Endothelial cell (in vitro differentiated cells): ENCODE data around the gene KCNMA1. TPM values are rescaled to one million over a fixed set of nuclear protein-coding genes. Genes with fewer than 3 reads are reported as not detected.

Experiments
- DNase-seq: peaks from one replicate; pipeline ENCODE4 v3.0.0; 2021; ENCODE audit warnings: low spot score
- H3K27ac Mint-ChIP-seq: one replicate; pipeline ENCODE4 v1.8.0; 2021; ENCODE audit warnings: mixed read lengths, inconsistent platforms; ENCODE audit not compliant: unreplicated experiment
- H3K27me3 Mint-ChIP-seq: one replicate; pipeline ENCODE4 v1.8.0; 2021; ENCODE audit warnings: mild to moderate bottlenecking, moderate library complexity, mixed read lengths, inconsistent platforms; ENCODE audit not compliant: unreplicated experiment
- H3K36me3 Mint-ChIP-seq: one replicate; pipeline ENCODE4 v1.8.0; 2021; ENCODE audit warnings: mild to moderate bottlenecking, low read depth, mixed read lengths, inconsistent platforms; ENCODE audit not compliant: unreplicated experiment
- H3K4me1 Mint-ChIP-seq: one replicate; pipeline ENCODE4 v1.8.0; 2021; ENCODE audit warnings: mild to moderate bottlenecking, mixed read lengths, inconsistent platforms; ENCODE audit not compliant: unreplicated experiment
- H3K4me3 Mint-ChIP-seq: one replicate; pipeline ENCODE4 v1.8.0; 2021; ENCODE audit warnings: mild to moderate bottlenecking, mixed read lengths, inconsistent platforms; ENCODE audit not compliant: unreplicated experiment
- H3K9me3 Mint-ChIP-seq: one replicate; pipeline ENCODE4 v1.8.0; 2021; ENCODE audit warnings: mixed read lengths, inconsistent platforms; ENCODE audit not compliant: unreplicated experiment
- total RNA-seq: library from RNA; stranded (reverse); fragmentation: NEBNext Ultra II Directional; extraction: Animal tissue kit (Norgen Biotek cat#: 25700); gene quantifications from one replicate; pipeline ENCODE4 v1.2.1, GENCODE V29; 2021; ENCODE audit not compliant: unreplicated experiment
- TF ChIP-seq, protein P1 (sequence below): fragments of 200-600 bp; sonication (generic); IDR thresholded peaks from one replicate; pipeline ENCODE4 v1.5.0; 2021; ENCODE audit warnings: antibody characterized with exemption; ENCODE audit not compliant: unreplicated experiment

The KCNMA1 gene
- total RNA-seq, 1 donor from 2014 or later = 5.1 TPM

DNA sequence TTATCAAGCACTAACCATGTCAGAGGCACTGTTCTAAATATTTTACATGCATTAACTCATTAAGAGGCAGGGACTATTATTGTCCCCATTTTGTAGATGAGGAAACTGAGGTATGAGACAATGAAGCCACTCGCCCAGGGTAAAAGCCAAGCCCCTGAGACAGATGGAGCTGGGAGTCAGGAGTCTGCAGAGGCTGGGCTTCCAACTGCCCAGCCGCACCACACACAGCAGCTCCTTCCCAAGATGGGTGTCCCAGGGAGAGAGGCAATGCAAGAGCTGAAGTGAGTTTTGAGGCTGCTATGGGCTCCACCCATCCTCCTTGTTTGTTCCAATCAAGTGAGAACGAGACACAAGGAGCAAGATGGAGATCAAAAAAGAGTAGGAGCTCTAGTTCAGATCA is 244.2 kb downstream of the KCNMA1 start:
- H3K9me3 Mint-ChIP-seq = no peaks in the 10 kb centered on the region
- peaks cover 10% of the 10 kb centered on the region for H3K4me1 Mint-ChIP-seq
- H3K27ac Mint-ChIP-seq = no peak overlapping the region
- DNase-seq = no peak
- H3K4me3 Mint-ChIP-seq = no peak overlapping the region
- H3K36me3 Mint-ChIP-seq = no peaks in the 10 kb centered on the region
- peaks cover 7% of the 10 kb centered on the region for H3K27me3 Mint-ChIP-seq
- TF ChIP-seq, protein P1, sequence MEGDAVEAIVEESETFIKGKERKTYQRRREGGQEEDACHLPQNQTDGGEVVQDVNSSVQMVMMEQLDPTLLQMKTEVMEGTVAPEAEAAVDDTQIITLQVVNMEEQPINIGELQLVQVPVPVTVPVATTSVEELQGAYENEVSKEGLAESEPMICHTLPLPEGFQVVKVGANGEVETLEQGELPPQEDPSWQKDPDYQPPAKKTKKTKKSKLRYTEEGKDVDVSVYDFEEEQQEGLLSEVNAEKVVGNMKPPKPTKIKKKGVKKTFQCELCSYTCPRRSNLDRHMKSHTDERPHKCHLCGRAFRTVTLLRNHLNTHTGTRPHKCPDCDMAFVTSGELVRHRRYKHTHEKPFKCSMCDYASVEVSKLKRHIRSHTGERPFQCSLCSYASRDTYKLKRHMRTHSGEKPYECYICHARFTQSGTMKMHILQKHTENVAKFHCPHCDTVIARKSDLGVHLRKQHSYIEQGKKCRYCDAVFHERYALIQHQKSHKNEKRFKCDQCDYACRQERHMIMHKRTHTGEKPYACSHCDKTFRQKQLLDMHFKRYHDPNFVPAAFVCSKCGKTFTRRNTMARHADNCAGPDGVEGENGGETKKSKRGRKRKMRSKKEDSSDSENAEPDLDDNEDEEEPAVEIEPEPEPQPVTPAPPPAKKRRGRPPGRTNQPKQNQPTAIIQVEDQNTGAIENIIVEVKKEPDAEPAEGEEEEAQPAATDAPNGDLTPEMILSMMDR = no peak

DNA sequence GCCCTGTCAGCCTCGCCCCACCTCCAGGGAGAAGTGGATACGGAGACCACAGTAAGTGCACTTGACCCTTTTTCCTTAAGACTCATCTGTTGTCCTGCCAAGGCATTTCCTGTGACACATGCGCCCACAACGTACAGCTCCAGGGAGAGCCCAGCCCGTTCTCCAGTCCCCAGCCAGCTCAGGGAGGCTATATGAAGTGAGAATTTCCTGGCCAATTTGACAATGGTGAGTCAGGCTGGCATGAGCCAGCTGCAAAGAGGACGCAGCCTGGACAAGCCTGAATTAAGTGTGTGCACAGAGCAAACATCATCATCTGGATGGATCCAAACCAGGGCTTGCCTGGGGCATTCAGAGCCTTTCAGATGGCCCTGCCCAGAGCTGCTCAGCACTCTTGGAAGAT is 244.8 kb downstream of the KCNMA1 start:
- TF ChIP-seq, protein P1 = no peak
- no peak for DNase-seq
- H3K4me1 Mint-ChIP-seq = peaks cover 10% of the 10 kb centered on the region
- peaks cover 7% of the 10 kb centered on the region for H3K27me3 Mint-ChIP-seq
- no peak overlapping the region for H3K27ac Mint-ChIP-seq
- H3K9me3 Mint-ChIP-seq = no peaks in the 10 kb centered on the region
- no peaks in the 10 kb centered on the region for H3K36me3 Mint-ChIP-seq
- H3K4me3 Mint-ChIP-seq = no peak overlapping the region

DNA sequence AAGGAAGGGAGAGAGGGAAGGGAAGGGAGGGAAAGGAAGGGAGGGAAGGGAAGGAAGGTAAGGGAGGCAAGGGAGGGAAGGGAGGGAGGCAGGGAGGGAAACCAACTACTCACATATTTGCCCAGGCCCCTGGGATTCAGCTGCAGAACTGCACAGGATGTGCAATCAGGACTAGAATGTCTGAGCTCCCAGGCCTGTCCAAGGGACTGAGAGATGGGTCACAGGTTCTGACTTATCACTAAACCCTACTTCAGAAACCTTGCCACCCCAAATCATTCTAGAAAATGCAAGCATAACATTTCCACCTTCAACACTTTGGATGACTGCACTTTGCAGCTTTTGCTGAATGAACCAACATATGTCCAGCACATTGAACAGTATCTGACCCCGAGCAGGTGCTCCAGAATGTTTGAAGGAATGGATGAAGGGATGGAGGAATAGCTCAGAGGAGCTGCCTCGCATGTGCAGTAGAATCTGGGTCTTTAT is 245.3 kb downstream of the KCNMA1 start:
- TF ChIP-seq, protein P1 = no peak
- Mint-ChIP-seq H3K36me3 (no peaks in the 10 kb centered on the region), H3K9me3 (no peaks in the 10 kb centered on the region), H3K4me1 (peaks cover 10% of the 10 kb centered on the region), H3K27me3 (peaks cover 7% of the 10 kb centered on the region), H3K27ac (no peak overlapping the region), H3K4me3 (no peak overlapping the region)
- no peak for DNase-seq

DNA sequence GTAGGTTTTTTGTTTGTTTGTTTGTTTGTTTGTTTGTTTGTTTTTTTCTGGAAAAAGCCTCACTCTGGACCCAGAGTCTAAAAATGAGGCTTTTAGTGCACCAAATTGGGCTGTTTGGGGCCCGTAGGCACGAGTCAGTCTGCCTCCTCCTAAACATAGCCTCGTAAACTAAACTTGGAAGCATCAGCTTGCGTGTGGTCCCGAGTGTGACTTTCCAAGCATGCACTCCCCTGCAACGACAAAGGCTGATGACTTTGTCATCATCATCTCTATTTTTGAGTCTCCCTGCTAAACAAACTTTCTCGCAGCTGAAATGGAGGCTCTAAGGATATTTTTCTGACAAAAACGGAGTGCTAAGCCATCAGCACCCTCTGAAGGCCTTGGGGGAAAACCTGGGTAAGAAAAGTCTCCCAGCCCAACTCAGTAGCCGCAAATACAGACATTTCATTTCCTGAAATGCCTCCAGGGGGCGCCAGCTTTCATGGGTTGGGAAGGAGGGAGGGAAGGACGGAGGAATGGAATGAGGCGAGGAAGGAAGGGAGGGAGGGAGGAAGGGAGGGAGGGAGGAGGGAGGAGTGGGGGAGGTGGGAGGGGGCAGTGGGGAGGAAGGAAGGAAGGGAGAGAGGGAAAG is 245.9 kb downstream of the KCNMA1 start:
- DNase-seq = peak; percentile 65

DNA sequence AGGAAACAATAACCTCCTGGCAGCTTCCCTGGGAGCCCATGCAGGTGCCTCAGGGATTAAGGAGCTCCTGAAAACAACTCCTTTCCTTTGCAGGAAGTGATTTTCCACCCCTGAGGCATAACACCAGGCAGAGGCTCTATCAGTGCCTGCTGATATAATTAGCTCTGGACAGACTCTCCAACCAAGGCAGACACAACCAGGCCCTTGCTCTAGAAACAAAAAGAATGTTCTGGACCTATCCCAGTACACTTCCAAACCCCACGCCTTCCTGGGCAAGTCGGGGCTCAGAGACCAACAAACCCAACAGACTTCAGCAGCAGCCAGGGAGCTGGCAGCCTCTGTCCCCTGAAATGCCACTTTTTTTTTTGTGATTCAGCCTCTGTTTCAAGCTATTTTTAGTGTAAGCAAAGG is 247.1 kb downstream of the KCNMA1 start:
- Mint-ChIP-seq H3K27me3 (peaks cover 7% of the 10 kb centered on the region), H3K4me1 (peaks cover 26% of the 10 kb centered on the region), H3K4me3 (no peak overlapping the region), H3K27ac (no peak overlapping the region), H3K9me3 (no peaks in the 10 kb centered on the region), H3K36me3 (no peaks in the 10 kb centered on the region)
- TF ChIP-seq, protein P1 = no peak
- DNase-seq = no peak

More for the DNA sequence above, 245.9 kb downstream of the KCNMA1 start:
- Mint-ChIP-seq H3K36me3 (no peaks in the 10 kb centered on the region), H3K27ac (no peak overlapping the region), H3K9me3 (no peaks in the 10 kb centered on the region), H3K4me3 (no peak overlapping the region), H3K27me3 (peaks cover 7% of the 10 kb centered on the region), H3K4me1 (peaks cover 16% of the 10 kb centered on the region)
- TF ChIP-seq, protein P1 = peak; percentile 44
